Sigmoid colon (tissue), 4 donors: Measurements from ENCODE around the gene CLCN7.

ENCODE experiments used
- CTCF ChIP-seq, 4 experiments: fragments of 450-650 bp in 3 of 4; fragments of 200-600 bp in 1 of 4; IDR thresholded peaks; one replicate each; pipeline ENCODE4 v1.5.1; 2016 to 2019; ENCODE audit warnings: antibody characterized with exemption in 4 of 4, mild to moderate bottlenecking in 3 of 4, moderate library complexity in 2 of 4
- EP300 ChIP-seq, 4 donors: sonication (generic); formaldehyde crosslinking; IDR thresholded peaks; one replicate each; pipeline ENCODE4 v1.6.1; 2017; ENCODE audit warnings: antibody characterized with exemption in 4 of 4
- POLR2A ChIP-seq, 2 donors: fragments of 450-650 bp; IDR thresholded peaks; one replicate each; pipeline ENCODE4 v1.6.1; 2016; ENCODE audit warnings: antibody characterized with exemption in 2 of 2, mild to moderate bottlenecking in 2 of 2, moderate library complexity in 2 of 2
- POLR2AphosphoS5 ChIP-seq, 4 donors: sonication (generic); formaldehyde crosslinking; IDR thresholded peaks; one replicate each; pipeline ENCODE4 v1.6.1; 2017; ENCODE audit warnings: antibody characterized with exemption in 4 of 4

DNA sequence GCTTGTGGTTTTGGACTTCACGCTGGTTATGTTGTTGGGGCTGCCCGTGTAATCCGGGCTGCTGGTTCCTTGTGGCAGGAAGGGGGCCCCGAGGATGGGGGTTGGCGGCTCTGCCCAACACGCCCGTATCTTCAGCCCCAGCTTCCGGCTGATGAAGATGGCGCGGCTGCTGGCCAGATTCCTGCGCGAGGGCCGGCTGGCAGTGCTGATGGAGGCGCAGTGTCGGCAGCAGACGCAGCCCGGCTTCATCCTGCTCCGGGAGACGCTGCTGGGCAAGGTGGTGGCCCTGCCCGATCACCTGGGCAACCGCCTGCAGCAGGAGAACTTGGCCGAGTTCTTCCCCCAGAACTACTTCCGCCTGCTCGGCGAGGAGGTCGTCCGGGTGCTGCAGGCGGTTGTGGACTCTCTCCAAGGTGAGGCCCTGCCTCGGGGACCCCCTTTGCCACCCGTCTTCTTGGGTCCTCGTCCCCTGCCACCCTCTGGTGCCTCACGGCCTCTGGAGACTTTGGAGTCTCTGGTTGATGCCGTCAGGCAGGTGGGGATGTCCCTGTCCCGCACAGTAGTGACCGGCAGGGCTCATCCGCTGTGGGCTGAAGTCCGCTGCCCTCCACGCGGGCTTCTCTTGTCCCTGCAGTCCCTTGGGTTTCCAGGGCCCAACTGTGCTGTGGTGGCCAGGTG, 20.5 kb upstream of the CLCN7 start:
- TF ChIP-seq CTCF (IDR thresholded peaks at IDR 0.05) = no peak
- TF ChIP-seq POLR2A (IDR thresholded peaks at IDR 0.05) = no peak
- no peak for TF ChIP-seq EP300 (IDR thresholded peaks at IDR 0.05)
- no peak for TF ChIP-seq POLR2AphosphoS5 (IDR thresholded peaks at IDR 0.05)
